Keratinocyte (primary cell): Measurements from ENCODE around the gene OVCH2. TPM values are rescaled to one million over a fixed set of nuclear protein-coding genes. Genes with fewer than 3 reads are reported as not detected.

Experiments
- DNase-seq: peaks from one replicate; pipeline ENCODE4 v3.0.0-alpha.2; 2011; ENCODE audit warnings: low read depth, missing footprints, low spot score
- FAIRE-seq: peaks from 2 replicates; lab custom pipeline; 2011; peaks lifted over from hg19 to GRCh38; lab: Jason Lieb, UNC
- H2AFZ ChIP-seq: 2 replicates; pipeline ENCODE4 v1.6.0; 2012; ENCODE audit warnings: low read length, control low read depth, inconsistent platforms; ENCODE audit not compliant: control insufficient read depth
- H3K27ac ChIP-seq: 2 replicates; pipeline ENCODE4 v1.5.1; 2011; ENCODE audit warnings: low read length; ENCODE audit not compliant: control insufficient read depth, insufficient read depth
- H3K27me3 ChIP-seq: 3 replicates; pipeline ENCODE4 v1.6.0; 2011; ENCODE audit warnings: low read length; ENCODE audit not compliant: control insufficient read depth, insufficient read depth; ENCODE audit errors: extremely low read depth
- H3K36me3 ChIP-seq, 2 experiments: 2 replicates in 1 of 2; 3 replicates in 1 of 2; pipeline ENCODE4 v1.5.1; 2011; ENCODE audit warnings: low read length in 2 of 2, mild to moderate bottlenecking in 1 of 2; ENCODE audit not compliant: control insufficient read depth in 2 of 2, insufficient read depth in 2 of 2; ENCODE audit errors: extremely low read depth in 1 of 2
- H3K4me1 ChIP-seq: 3 replicates; pipeline ENCODE4 v1.5.1; 2011; ENCODE audit warnings: low read length; ENCODE audit not compliant: control insufficient read depth, insufficient read depth; ENCODE audit errors: extremely low read depth
- H3K4me2 ChIP-seq: 3 replicates; pipeline ENCODE4 v1.6.0; 2011; ENCODE audit warnings: low read depth, low read length; ENCODE audit not compliant: control insufficient read depth, insufficient read depth; ENCODE audit errors: extremely low read depth
- H3K4me3 ChIP-seq, 3 experiments: fragments of 200-600 bp in 1 of 3; sonication (generic) in 1 of 3; 2 replicates in 2 of 3; 3 replicates in 1 of 3; pipeline ENCODE4 v1.5.1; 2011 to 2016; ENCODE audit warnings: low read length in 3 of 3, mild to moderate bottlenecking in 3 of 3, control low read depth in 2 of 3, inconsistent platforms in 1 of 3, low read depth in 1 of 3, mixed read lengths in 1 of 3, mixed run types in 1 of 3, moderate library complexity in 1 of 3; ENCODE audit not compliant: control insufficient read depth in 2 of 3, insufficient read depth in 2 of 3; ENCODE audit errors: extremely low read depth in 1 of 3
- H3K79me2 ChIP-seq: 2 replicates; pipeline ENCODE4 v1.6.0; 2012; ENCODE audit warnings: low read length; ENCODE audit not compliant: control insufficient read depth, insufficient read depth
- H3K9ac ChIP-seq: 3 replicates; pipeline ENCODE4 v1.6.0; 2011; ENCODE audit warnings: low read length; ENCODE audit not compliant: control insufficient read depth, insufficient read depth; ENCODE audit errors: extremely low read depth
- H3K9me1 ChIP-seq: 3 replicates; pipeline ENCODE4 v1.6.0; 2011; ENCODE audit warnings: low read length; ENCODE audit not compliant: control insufficient read depth, insufficient read depth; ENCODE audit errors: extremely low read depth
- H3K9me3 ChIP-seq: 2 replicates; pipeline ENCODE4 v1.5.1; 2012; ENCODE audit warnings: low read depth, low read length; ENCODE audit not compliant: control insufficient read depth
- H4K20me1 ChIP-seq: 3 replicates; pipeline ENCODE4 v1.6.0; 2011; ENCODE audit warnings: low read length; ENCODE audit not compliant: control insufficient read depth, insufficient read depth; ENCODE audit errors: extremely low read depth
- EZH2 ChIP-seq: IDR thresholded peaks from one replicate; pipeline ENCODE4 v1.6.1; 2012; ENCODE audit warnings: inconsistent platforms, mild to moderate bottlenecking, low read length, moderate library complexity
- dilution Hi-C: fragments of 300-500 bp; cut with MboI; formaldehyde crosslinking; loops from one replicate; pipeline ENCODE4 v1.7.0; 2020; ENCODE audit warnings: low sequenced_read_pairs; ENCODE audit not compliant: extremely low pct_ligation_motif_present
- polyA plus RNA-seq, 5 experiments: library from polyadenylated mRNA; depleted of rRNA in 3 of 5; stranded (reverse) in 3 of 5; stranded (forward) in 1 of 5; unstranded in 1 of 5; fragments of >200 nt; gene quantifications; 1 replicate in 1 of 5; 2 replicates in 3 of 5; 3 replicates in 1 of 5; pipeline versions ENCODE4 v1.2.1 to v1.2.3, GENCODE V29; 2011 to 2012; ENCODE audit warnings: missing spikeins in 2 of 5, low read depth in 1 of 5, low replicate concordance in 1 of 5
- TF ChIP-seq, protein P1 (sequence below), 3 experiments: IDR thresholded peaks in 1 of 3; conservative IDR thresholded peaks in 1 of 3; optimal IDR thresholded peaks in 1 of 3; 2 replicates in 2 of 3; 3 replicates in 1 of 3; pipeline versions ENCODE3 to v1.5.1; 2011; ENCODE audit warnings: low read length in 3 of 3, mild to moderate bottlenecking in 3 of 3, moderate library complexity in 2 of 3, control low read depth in 1 of 3, inconsistent platforms in 1 of 3; ENCODE audit not compliant: insufficient read depth in 2 of 3; ENCODE audit errors: extremely low read depth in 1 of 3

The OVCH2 gene
- polyA plus RNA-seq, 1 donor (not counting 4 experiments of a cell fraction or from before 2014, with no cell fraction given), result 2.8 TPM

DNA sequence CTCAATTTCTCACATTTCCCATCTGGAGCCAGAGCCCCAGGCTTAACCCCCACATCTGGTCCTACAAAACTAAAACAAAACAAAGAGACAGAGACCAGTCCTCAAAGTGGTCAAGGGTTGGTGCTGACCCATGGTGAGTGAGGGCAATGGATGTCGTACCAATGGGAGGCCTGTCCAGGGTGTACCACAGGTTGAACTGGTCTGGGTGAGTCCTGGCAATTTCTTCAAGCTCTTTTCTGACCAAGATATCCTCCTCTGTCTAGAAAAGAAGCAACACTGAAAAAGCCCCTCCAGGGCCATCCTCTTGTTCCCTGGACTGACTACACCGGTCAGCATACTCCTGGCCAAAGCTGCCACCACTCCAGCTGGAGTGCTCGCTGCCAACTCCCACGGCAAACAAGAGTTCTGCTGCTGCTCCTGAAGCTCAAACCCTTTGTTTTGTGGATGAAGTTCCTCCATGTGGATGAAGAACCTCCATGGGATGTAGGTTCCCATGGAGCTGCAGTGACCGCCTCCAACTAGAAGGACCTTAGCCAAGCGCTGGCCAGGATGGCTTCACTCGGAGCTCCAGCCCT is 39.9 kb downstream of the OVCH2 start:
- no peaks in the 10 kb centered on the region for H4K20me1 ChIP-seq
- no peak overlapping the region for H3K4me2 ChIP-seq
- no peak overlapping the region for H3K27ac ChIP-seq
- H3K79me2 ChIP-seq, result no peaks in the 10 kb centered on the region
- H3K36me3 ChIP-seq, result peaks cover 0 to 11% of the 10 kb centered on the region in 2 experiments
- H3K9me1 ChIP-seq, result no peaks in the 10 kb centered on the region
- no peak for TF ChIP-seq EZH2
- TF ChIP-seq, protein P1, sequence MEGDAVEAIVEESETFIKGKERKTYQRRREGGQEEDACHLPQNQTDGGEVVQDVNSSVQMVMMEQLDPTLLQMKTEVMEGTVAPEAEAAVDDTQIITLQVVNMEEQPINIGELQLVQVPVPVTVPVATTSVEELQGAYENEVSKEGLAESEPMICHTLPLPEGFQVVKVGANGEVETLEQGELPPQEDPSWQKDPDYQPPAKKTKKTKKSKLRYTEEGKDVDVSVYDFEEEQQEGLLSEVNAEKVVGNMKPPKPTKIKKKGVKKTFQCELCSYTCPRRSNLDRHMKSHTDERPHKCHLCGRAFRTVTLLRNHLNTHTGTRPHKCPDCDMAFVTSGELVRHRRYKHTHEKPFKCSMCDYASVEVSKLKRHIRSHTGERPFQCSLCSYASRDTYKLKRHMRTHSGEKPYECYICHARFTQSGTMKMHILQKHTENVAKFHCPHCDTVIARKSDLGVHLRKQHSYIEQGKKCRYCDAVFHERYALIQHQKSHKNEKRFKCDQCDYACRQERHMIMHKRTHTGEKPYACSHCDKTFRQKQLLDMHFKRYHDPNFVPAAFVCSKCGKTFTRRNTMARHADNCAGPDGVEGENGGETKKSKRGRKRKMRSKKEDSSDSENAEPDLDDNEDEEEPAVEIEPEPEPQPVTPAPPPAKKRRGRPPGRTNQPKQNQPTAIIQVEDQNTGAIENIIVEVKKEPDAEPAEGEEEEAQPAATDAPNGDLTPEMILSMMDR (optimal IDR thresholded peaks at IDR 0.05 in 1 of 3, IDR thresholded peaks at IDR 0.05 in 1 of 3, conservative IDR thresholded peaks at IDR 0.05 in 1 of 3; ENCODE audit: extremely low read depth in 1 of 3, insufficient read depth in 2 of 3, low read length in 3 of 3), result no peak
- dilution Hi-C loops, result no loop called here
- no peak for FAIRE-seq
- no peak overlapping the region for H2AFZ ChIP-seq
- no peak for DNase-seq
- H3K4me3 ChIP-seq, result no peak overlapping the region
- H3K9me3 ChIP-seq, result no peaks in the 10 kb centered on the region
- no peak overlapping the region for H3K9ac ChIP-seq
- no peaks in the 10 kb centered on the region for H3K27me3 ChIP-seq
- H3K4me1 ChIP-seq, result peaks cover 25% of the 10 kb centered on the region

DNA sequence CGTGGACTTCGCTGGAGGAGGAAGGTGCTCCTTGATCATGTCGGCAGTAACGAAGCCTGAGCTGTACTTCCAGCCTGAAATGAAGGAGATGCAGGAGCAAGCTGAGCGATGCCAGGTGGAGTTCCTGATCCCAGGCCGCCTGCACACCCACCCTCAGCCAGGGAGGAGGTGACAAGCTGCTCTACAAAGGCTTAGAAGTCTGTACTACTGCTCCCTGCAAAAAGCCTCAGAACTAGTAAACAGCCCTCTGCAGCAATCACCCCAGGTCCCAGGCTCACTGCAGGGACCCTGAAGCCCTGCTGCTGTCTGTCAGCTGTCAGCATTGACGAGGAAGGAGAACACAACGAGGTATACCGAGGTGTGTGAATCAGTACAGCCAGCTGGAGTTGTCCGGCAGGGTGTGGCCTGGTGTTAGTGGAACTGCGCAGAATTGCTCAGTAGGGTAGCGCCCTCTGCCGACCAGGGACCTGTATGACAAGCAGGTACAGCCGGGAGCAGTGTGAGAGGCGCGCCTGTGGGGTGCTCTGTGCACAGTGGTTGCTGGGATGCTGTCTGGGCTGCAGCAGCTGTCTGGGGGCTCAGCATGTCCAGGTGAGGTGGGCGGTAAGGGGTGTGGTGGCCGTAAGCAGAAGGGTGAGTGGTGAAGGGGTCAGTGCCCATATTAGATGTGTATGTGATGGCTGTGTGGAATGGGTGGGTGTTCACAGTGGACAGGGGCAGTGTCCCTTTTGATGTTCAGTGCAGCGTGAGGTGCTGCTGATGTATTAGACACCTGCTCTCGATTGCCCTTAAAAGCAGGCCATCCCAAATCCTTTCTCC is 40.6 kb downstream of the OVCH2 start:
- TF ChIP-seq, protein P1 (optimal IDR thresholded peaks at IDR 0.05 in 1 of 3, IDR thresholded peaks at IDR 0.05 in 1 of 3, conservative IDR thresholded peaks at IDR 0.05 in 1 of 3; ENCODE audit: extremely low read depth in 1 of 3, insufficient read depth in 2 of 3, low read length in 3 of 3), result peak; percentile 94 to 100 (median 95)
- no peak for TF ChIP-seq EZH2
- FAIRE-seq (peak; percentile 59), DNase-seq (no peak)
- Histone ChIP-seq H3K4me2 (no peak overlapping the region), H4K20me1 (no peaks in the 10 kb centered on the region), H3K27me3 (no peaks in the 10 kb centered on the region), H3K79me2 (no peaks in the 10 kb centered on the region), H3K4me1 (peaks cover 18% of the 10 kb centered on the region), H3K9me3 (no peaks in the 10 kb centered on the region), H3K9ac (no peak overlapping the region), H3K27ac (no peak overlapping the region), H2AFZ (no peak overlapping the region), H3K4me3 (no peak overlapping the region), H3K36me3 (peaks cover 0 to 11% of the 10 kb centered on the region in 2 experiments), H3K9me1 (no peaks in the 10 kb centered on the region)
- dilution Hi-C loops, result no loop called here
